ENCODE results near the gene IFT81.
"Not testable (repeated sequence)": the region's sequence is repeated elsewhere in the genome, so short reads cannot be mapped to it uniquely, and the experiment has no call there.

IFT81 gene

DNA sequence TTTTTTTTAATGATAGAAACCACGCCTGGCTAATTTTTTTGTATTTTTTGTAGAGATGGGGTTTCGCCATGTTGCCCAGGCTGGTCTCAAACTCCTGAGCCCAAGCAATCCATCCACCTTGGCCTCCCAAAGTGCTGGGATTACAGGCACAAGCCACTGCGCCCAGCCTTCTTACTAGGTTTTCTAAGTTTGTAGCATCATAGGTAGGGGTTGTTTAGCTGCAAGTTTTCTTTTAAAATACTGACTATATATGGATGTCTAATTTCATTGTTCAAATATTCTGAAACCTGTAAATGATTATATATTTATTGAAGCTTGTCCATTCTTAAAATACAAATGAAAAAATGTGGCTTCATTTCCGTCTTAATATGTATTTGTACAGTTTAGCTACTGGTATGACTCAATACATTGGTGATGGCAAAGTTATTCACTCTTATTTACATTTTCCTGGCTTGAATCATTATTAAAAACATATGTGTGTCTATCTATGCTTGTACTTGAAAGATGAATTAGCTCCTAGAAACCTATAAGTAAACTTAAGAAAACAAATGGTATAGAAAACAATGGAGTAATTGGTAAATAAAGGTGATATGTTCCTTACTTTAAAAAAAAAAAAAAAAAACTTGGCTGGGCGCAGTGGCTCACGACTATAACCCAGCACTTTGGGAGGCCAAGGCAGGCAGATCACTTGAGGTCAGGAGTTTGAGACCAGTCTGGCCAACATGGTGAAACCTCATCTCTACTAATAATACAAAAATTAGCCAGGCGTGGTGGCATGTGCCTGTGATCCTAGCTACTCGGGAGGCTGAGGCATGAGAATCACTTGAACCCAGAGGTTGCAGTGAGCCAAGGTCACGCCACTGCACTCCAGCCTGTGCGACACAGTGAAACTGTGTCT is 87.7 kb downstream of the IFT81 start:
- DNase-seq: not testable (repeated sequence)

- no peak for DNase-seq
These were observed 94.0 kb downstream of the IFT81 start for GRCh38 chr12:110217996-110218674.

GRCh38 chr12:110222027-110222426 is 97.9 kb downstream of the IFT81 start:
- no peak for DNase-seq

DNA sequence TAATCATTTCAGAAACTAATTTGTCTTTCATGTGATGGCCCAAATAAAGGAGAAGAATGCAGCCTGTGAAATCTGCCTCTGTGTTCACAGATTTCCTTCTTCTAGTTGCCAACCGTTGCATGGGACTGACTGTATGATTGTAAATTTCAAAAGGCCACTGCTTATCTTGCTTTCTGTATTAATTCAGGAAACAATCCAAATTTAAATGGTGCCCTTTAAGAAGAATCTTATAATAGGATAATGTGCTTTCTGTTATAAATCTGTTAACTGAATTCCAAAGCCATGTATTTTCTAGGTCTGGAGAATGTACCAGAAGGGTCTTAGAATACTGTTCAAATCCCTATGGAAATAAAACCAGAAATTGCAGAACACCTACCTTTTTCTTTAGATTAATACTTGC is 98.3 kb downstream of the IFT81 start:
- DNase-seq: no peak

- DNase-seq: no peak
These were observed 99.7 kb downstream of the IFT81 start for GRCh38 chr12:110223777-110224378.

DNA sequence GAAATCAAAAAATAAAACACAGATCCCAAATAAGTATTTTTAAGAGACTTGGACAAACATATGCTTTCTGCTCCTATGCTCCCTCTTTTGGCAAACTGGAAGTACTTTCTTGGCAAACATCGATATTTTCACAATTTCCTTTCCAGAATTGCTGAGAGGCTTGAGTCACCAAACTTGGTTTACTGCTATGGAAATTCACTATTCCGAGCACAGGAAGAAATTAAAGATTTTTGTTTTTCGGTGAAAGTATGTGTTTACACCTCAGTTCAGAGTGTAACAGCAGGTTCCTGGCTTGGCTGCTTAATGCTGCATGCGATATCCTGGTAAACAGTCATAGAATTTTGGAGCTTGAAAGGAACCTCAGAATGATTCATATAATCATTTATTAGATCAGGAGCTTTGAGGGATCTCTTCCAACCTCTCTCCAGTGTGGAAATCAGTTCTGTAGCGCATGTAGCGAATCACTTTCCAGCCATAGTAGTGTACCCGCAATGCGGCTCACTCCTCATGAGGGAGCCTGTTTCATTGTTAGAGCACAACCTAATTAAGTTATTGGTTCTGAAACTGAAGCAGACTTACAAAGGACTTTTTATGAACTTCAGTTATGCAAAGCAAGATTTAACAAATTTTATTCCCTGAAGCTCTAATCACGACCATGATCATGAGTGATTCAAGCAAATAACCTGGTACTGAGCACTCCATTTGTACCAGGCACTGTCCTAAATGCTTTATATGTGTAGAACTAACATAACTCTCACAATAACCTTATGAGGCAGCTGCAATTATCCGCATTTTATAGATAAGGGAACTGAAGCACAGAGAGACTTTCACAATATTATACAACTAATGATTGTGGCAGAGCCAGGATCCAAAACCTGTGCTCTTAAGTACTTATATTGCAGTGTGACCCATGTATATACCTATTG is 100.5 kb downstream of the IFT81 start:
- no peak for DNase-seq

GRCh38 chr12:110227138-110227537 is 103.0 kb downstream of the IFT81 start:
- no peak for DNase-seq

GRCh38 chr12:110228348-110228747 is 104.2 kb downstream of the IFT81 start:
- not testable (repeated sequence) for DNase-seq

DNA sequence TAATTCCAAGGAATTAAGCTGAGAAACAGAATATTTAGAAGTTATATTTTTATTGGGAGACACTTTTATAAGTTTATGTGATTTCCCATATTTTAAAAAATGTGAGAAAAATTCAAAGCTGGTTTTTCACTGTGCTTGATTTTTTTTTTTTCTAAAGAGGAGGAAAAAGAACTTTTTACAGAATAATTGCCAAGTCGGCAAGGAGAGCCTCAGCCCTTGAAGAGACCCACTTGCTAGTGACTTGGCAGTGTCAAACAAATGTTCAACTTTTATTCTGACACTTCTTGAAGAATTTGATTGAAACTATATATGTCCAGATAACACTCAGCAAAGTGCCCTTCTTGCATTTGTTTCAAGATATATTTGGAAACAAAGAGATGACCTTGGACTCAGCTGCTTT is 104.6 kb downstream of the IFT81 start:
- no peak for DNase-seq

DNA sequence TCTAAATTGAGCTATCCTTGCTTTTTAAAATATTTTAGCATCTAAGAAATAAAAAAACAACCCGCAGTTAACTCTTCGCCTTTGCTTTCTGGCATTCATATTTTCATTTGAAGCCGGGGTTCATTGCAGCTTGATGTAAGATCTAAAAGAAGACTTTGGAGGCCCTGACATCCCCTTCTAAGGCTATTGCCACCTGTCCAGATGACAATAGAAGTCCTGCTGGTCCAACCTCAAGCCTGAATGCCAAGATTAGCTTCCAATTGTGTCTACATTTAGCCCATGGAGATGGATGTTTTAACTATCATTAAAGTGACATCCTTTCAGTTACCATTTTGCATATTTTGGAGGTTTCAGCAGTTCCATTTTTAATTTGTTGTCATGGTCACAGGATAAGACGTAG is 105.3 kb downstream of the IFT81 start:
- no peak for DNase-seq

DNA sequence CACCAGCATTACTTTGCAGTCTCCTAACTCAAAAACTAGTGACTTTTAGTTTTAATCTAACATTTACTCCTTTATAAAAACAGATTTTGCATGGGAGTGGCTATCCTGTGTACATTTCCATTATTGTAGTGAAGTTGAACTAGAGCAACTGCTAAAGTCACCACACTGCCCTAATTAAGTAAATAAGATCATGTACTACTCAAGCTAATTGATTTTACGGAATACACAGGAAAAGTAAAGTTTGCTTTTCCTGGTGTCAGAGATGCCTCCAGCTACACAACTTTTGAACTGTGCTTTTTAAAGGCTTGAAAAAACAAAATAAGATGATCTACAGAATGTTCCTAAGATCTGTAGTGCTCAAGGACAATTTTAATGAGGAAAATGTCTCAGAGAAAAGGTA is 106.5 kb downstream of the IFT81 start:
- DNase-seq: no peak

- DNase-seq: no peak
These were observed 109.2 kb downstream of the IFT81 start for GRCh38 chr12:110233212-110233903.

- no peak for DNase-seq
These were observed 110.2 kb downstream of the IFT81 start for GRCh38 chr12:110234331-110234751.

- DNase-seq: no peak
These were observed 110.6 kb downstream of the IFT81 start for GRCh38 chr12:110234755-110235154.

GRCh38 chr12:110235383-110235782 is 111.2 kb downstream of the IFT81 start:
- no peak for DNase-seq

- DNase-seq: no peak
These were observed 119.1 kb downstream of the IFT81 start for GRCh38 chr12:110243227-110243626.

DNA sequence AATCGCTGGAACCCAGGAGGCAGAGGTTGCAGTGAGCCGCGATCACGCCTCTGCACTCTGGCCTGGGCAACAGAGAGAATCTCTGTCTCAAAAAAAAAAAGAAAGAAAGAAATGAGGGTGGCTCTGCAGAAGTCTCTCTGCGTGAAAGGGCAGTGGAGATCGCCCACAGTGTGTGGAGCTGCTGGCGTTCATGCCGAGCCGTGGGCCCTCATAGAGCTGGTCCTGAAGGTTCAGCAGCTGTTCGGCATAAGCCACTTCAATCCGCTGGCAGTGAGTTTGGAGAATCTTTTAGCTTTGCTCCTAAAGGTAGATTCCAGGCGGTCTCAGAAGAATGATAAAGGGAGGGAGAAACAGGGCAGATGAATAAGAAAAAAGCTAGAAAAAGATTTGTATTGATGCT is 120.2 kb downstream of the IFT81 start:
- DNase-seq: no peak

DNA sequence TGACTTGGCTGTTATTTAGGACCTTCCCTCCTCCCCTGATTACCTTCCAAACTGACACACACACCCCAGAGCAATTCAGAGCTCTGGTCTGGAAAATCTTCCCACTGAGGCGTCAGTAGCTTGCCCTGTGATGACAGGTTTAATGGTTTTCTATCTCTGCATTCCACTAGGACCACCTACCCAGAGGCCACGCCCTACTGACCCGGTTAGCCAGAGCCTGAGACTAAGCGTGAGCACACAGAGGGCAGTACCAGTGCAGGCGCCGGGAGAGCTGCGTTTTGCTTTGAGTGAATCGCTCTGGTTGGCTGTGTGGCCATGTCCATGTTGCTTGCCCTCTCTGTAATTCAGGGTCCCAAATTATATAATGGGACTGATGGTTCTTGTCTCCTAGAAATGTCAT is 120.7 kb downstream of the IFT81 start:
- no peak for DNase-seq

- peak; percentile 25 for DNase-seq
These were observed 121.2 kb downstream of the IFT81 start for GRCh38 chr12:110245369-110245772.

GRCh38 chr12:110246636-110247339 is 122.6 kb downstream of the IFT81 start:
- DNase-seq: no peak

- no peak for DNase-seq
These were observed 123.4 kb downstream of the IFT81 start for GRCh38 chr12:110247340-110248095.

Data from activated T-cell treated with anti-CD3 and anti-CD28 coated beads for 4 hours (primary cell).